HG03520 (cell line): Measurements from ENCODE around the gene DPAGT1.
A peak's percentile ranks its signal among the peaks of the same experiment; 100 is the strongest.

Experiments used
- ATAC-seq: cut with Tn5 transposase; IDR thresholded peaks from one replicate; pipeline ENCODE4 v1.9.1; 2021; ENCODE audit warnings: mild to moderate bottlenecking, moderate library complexity; ENCODE audit not compliant: unreplicated experiment

DPAGT1 gene

DNA sequence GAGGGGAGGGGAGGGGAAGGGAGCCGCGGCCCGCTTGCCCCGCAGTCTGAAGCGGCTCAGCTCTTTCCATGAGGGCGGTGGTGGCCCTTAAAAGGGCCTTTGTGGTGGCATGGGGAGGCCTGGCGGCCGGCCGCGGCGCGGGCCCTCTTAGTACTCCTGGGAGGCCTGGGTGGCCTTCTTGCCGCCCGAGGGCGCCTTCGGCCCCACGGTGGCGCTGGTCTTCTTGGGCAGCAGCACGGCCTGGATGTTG is 6.9 kb downstream of the DPAGT1 start:
- ATAC-seq, result peak; percentile 23

DNA sequence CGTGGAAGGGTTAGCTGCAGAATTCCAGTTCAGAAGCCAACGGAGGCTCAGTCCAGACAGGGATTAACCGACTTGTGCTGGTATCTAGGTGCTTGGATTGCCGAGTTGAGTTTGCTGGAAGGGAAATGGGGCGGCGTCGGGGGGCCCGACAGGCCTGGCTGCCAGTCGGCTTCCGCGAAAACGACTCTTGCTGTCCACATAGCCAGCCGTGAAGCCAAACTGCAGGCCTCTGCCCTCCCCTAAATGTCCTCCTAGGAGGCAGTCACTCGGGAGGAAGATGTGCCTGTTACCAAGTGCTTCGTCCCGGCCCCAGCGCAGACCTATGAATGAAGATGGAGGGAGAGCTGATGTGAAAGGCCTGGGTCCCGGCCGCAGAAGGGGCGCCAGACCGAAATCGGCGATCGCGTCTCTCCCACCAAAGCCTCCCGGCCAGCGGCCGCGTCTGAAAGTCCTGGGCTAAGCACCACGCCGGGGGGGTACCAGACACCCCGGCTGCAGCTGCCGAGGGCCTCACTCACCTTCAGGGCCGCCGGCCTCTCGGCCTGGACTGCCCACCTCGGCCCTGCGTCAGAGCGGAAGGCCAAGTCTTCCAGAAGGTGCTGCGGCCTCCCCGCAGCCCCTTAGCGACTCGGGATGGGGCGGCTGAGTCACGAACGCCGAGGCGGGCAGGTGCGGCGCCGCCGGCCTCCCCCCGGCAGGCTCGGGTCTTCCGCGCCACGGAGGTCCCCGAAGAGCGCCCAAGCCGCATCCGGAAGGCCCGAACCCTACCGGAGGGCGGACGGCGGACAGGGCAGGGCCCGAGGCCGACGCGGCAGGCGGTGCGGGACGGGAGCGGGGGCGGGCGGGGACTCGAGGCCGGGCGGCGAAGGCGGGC is 7.5 kb downstream of the DPAGT1 start:
- peak; percentile 4 for ATAC-seq

DNA sequence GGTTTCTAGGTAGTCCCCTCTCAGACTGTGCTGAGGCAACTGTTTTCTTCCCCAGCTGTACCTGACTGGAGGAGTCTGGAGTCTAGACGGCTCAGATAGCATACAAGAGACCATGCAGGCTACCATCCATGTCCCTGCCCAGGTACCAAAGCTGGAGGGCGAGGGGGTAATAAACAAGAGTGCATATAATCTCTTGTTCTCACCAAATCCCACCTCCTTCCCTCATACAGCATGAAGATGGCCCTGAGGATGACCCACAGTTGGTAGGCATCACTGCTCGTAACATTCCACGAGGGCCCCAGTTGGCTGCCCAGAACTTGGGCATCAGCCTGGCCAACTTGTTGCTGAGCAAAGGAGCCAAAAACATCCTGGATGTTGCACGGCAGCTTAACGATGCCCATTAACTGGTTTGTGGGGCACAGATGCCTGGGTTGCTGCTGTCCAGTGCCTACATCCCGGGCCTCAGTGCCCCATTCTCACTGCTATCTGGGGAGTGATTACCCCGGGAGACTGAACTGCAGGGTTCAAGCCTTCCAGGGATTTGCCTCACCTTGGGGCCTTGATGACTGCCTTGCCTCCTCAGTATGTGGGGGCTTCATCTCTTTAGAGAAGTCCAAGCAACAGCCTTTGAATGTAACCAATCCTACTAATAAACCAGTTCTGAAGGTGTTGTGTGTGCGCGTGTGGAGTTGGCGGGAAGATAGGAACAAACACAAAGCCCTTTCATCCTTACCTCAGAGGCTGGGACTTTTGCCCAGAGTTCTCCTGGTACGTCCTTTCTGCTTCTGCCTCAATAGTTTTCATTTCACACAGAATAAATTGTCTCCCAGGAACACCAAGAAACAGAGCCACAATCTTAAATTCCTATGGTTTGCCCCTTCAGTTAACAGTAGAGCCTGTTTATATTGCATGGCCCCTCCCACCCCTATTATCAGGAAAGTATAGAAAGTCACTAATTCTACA is 8.5 kb downstream of the DPAGT1 start:
- no peak for ATAC-seq

DNA sequence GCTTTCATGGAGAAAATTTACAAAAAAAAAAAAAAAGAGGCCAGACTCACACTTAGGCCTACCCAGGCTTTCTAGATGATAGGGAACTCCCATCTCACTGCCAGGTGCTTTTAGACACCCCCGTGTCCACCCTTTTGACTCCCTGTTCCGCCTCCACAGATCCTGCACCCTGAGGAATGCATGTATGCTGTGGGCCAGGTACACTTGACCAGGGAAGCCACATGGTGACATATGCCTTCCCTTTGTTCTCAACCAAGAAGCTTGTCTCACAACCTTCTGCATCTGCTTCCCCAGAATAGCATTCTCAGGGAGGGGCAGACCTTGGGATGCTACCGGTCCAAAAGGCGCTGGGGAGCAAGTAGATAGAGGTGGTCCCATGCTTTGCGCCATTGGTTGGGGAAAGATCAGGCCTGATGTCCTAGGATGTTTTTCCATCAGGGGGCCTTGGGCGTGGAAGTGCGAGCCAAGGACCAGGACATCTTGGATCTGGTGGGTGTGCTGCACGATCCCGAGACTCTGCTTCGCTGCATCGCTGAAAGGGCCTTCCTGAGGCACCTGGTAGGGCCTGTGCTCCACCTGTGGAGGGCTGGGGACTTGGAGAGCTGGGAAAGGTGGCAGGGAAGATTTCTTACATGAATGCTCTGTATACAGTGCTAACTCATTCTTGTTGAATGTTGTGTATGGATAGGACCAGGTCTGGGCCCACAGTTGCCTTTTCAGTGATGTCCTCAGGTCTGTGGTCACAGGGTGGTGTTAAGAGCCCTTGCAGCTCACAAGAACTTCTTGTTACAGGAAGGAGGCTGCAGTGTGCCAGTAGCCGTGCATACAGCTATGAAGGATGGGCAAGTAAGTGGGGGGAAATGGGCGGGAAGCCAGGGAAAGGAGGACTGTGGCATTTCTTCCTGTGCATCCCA is 9.4 kb downstream of the DPAGT1 start:
- ATAC-seq, result no peak

DNA sequence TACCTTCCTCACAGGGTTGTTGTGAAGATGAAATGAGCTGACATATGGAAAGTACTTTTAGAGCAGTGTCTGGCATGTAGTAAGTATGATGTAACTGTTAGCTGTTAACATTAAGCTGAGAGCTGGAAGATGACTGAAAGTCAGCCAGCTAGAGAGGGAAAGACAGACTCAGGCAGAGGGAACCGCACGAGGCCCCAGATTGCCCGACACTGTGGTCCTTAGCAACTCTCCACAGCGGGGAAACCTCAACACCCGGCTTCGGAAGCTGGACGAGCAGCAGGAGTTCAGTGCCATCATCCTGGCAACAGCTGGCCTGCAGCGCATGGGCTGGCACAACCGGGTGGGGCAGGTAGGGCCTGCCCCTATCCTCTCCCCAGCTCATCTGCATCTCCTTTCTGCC is 10.5 kb downstream of the DPAGT1 start:
- no peak for ATAC-seq

DNA sequence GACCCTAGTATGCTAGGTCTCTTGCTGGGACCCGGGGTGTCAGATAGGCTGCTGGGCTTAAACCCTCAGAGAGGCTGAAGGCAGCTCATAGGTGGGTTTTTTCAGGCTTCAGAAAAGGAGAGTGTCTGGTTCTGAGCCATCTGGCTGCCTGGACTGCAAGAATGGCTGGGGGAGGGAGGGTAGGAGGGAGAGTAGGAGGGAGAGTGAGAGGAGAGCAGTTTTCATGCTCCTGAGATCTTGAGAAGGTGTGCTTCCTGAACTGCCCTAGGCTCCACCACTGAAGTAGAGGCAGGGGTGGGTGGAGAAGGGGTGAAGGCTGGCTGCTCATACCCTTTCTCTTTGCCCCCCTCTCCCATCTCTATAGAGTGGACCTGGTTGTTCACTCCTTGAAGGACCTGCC is 12.3 kb downstream of the DPAGT1 start:
- no peak for ATAC-seq

DNA sequence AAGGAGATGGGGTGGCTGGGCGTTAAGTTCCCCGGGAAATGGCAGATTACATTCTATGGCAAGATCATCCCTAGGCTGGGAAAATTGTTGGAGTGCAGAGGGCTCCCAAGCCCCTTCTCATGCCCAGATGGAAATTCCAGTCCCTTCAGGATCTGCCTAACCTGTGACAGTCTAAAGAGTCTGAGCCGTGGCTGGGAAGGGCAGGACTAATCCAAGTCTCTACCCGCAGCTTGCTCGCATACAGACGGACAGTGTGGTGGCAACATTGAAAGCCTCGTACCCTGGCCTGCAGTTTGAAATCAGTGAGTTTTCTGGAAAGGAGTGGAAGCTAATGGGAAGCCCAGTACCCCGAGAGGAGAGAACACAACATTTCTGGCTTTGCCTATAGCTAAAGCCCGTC is 13.2 kb downstream of the DPAGT1 start:
- ATAC-seq, result no peak

DNA sequence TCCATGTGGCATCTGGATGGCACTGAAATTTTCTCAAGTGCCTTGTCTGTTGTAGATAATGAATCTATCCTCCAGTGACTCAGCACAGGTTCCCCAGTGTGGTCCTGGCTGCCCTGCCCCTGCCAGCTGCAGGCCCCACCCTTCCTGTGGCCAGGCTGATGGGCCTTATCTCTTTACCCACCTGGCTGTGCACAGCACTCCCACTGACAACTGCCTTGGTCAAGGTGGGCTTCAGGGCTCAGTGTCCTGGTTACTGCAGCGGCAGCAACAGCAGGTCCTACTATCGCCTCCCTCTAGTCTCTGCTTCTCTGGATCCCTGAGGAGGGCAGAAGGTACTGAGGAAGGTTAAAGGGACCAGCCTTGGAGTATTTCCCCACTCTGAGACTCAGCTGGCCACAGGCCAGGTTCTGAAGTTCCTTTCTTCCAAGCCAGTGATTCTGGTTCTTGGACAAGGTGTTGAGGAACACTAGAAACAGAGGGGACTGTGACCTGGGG is 13.9 kb downstream of the DPAGT1 start:
- ATAC-seq, result no peak

DNA sequence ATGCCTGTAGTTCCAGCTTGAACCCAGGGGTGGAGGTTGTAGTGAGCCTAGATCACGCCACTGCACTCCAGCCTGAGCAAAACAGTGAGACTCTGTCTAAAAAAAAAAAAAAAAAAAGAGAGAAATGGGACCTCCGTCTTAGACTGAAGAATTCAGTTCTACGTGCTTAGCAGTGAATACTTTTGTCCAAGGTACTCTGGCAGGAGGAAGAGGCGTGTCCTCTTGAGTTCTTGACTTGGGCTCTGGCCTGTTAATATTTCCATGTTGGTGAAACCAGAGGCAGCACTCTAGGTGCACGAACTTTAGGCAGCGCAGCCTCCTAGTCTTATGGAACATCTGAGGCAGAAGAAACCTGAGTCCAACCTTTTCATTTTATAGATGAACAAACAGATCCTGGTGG is 14.5 kb downstream of the DPAGT1 start:
- ATAC-seq, result no peak

DNA sequence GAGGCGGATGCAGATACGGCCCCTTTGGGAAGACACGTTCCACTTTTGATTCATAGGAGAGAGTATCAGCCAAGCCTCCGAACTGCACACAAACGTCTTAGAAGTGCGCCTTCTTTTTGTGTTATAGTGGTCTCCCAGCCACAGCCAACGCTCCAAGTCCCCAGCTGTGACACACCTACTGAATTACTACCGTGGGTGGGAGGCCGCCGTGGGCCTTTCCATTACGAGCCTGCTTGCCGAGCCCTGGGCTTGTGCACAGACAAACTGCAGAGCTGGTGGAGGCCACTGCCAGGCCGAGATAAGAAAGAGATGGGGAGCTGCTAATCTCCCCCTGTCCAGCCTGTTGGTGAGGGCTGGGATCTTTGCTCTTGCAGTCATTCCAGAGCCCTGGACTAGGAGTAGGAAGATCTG is 16.2 kb downstream of the DPAGT1 start:
- ATAC-seq, result peak; percentile 10

DNA sequence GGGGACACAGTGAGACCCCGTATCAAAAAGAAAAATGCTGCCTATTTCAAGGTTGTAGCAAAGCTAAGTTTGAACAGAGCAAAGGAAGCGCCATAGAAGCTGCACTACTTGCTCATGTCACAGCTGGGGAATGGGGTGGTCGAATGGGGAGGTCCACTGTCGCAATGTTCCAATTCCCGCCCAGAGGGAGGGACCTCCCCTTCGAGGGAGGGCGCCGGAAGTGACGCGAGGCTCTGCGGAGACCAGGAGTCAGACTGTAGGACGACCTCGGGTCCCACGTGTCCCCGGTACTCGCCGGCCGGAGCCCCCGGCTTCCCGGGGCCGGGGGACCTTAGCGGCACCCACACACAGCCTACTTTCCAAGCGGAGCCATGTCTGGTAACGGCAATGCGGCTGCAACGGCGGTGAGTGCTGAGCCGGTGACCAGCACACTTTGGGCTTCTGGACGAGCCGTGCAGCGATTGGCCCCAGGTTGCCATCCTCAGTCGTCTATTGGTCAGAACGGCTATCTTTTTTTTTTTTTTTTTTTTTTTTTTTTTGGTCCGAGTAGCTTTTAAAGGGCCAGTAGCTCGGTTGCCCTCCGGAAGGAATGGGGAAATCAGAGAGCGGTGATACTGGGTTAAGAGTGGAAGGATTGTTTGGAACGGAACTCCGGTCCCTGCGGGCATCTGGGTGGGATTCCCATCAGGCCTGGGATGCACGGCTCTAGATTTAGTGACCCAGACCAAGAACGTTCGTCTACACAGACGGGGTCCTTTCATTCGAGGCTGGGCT is 16.8 kb downstream of the DPAGT1 start, which contains the start of gene HMBS:
TSS of gene HMBS (plus strand) at position 219 of the 774 bp plus-strand sequence. CDS start at position 372, 153 bp downstream.
- peak; percentile 88 for ATAC-seq

DNA sequence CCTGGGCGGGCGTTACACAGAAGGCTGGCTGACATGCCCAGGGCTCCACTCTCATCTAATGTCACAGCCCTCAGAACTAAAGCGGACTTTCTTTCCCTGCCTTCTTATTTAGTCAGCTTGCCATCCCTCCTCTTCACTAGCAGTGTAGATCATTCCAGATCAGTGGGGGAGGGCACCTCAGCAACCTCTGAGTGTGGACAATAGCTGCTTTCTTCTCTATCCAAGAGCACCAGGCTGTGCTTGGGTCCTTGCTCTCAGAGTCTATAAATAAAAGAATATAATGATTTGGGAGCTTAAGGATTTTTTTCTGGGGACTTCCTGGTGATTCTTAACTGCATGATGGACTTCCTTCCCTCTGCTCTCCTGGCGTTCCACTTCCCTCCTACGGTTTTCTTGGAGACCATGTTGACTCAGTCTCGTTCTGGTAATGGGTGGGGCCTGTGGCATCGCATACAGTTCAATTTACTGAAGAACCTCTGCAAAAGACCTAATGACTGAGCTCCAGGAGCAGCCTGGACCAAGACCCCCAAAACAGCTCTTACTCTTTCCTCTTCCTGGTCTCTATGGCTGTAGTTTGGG is 19.9 kb downstream of the DPAGT1 start:
- ATAC-seq, result no peak

DNA sequence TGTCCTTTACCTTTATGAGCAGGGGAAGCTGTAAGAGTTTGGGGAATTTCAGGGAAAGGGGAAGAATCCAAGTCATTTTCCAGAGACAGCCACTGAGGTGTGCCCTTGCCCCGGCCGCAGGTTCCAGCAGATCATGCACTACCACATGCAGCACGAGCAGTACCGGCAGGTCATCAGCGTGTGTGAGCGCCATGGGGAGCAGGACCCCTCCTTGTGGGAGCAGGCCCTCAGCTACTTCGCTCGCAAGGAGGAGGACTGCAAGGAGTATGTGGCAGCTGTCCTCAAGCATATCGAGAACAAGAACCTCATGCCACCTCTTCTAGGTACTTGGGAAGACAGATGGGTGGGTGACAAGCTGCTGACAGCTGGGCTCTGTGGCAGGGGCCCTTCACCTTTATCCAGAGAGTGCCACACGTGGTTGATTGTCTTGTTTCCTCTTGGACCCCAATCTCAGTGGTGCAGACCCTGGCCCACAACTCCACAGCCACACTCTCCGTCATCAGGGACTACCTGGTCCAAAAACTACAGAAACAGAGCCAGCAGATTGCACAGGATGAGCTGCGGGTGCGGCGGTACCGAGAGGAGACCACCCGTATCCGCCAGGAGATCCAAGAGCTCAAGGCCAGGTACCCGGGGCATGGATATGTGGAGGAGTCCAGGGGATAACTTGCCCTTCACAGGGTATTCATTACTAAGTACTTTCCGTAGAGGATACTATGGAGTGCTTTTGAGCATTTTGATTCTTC is 22.8 kb downstream of the DPAGT1 start:
- no peak for ATAC-seq

DNA sequence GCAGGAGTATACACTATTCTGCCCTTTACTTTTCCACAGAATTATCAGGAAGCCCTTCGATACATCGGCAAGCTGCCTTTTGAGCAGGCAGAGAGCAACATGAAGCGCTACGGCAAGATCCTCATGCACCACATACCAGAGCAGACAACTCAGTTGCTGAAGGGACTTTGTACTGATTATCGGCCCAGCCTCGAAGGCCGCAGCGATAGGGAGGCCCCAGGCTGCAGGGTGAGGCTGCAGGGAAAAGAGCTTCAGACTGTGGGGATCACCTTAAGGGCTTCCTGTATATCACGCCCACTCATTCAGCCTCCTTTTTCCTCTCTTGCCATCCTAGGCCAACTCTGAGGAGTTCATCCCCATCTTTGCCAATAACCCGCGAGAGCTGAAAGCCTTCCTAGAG is 23.8 kb downstream of the DPAGT1 start:
- no peak for ATAC-seq

DNA sequence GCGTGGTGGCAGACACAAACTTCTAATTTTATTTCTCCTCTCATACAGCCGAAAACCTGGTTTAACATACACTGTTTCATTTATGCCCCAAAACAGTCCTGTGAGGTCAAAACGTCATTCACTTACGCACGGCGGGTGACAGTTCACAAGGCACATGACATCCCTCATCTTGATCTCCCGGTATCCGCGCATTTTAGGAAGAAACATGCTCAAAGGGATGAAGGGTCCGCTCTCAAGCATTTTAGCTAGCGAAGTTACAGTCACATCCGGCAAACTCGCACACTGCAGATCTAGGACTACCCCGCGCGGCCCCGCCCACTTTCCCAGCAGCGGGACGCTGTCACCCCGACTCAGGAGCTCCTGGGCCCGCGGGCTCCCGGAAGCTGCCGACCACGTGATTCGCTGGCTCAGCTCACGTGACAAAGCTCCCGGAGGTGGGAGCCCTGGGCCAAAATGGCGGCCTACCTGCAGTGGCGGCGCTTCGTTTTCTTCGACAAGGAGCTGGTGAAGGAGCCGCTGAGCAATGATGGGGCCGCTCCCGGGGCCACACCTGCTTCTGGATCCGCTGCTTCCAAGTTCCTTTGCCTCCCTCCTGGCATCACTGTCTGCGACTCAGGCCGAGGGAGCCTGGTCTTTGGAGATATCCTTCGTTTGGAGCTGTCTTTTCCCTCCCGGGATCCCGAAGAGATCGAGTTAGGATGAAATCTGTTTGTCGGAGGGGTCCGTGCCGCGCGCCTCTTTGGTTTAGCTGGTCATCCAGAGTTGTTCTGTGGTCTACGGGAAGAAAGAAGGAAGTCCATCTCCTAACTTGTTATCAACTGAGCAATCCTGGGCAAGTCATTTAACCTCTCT is 34.1 kb downstream of the DPAGT1 start, which contains the start of gene VPS11:
TSS of gene VPS11 (plus strand) at position 448 of the 852 bp plus-strand sequence. CDS start at position 454, 6 bp downstream.
- peak; percentile 83 for ATAC-seq

DNA sequence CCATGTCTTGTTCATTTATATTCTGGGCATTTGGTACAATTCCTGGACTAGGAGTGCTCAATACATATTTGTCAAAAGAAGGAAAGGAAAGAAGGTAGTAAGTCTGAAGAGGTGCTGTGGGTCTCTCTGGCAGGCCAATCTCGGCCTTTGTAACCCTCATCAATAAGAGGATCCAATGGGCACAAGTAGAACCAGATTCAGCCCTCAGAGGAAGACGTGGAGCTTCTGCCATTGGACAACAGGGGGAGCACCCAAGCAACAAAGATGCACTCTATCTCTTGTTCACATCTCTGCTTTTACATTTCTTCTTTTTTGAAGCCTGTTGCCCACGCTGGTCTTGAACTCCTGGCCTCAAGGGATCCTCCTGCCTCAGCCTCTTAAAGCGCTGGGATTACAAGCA is 36.3 kb downstream of the DPAGT1 start:
- no peak for ATAC-seq

DNA sequence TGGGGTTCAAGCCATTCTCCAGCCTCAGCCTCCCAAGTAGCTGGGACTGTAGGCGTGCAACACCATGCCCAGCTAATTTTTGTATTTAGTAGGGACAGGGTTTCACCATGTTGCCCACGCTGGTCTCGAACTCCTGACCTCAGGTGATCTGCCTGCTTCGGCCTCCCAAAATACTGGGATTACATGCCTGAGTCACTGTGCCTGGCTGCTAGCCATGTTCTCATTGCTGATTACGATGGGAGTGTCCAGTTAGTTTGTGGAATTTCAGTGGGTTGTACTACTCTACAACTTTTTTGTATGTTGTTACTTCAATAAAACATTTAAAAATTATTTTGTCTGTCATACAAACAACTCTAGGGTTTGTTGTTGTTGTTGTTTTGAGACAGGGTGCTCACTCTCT is 38.9 kb downstream of the DPAGT1 start:
- ATAC-seq, result no peak

DNA sequence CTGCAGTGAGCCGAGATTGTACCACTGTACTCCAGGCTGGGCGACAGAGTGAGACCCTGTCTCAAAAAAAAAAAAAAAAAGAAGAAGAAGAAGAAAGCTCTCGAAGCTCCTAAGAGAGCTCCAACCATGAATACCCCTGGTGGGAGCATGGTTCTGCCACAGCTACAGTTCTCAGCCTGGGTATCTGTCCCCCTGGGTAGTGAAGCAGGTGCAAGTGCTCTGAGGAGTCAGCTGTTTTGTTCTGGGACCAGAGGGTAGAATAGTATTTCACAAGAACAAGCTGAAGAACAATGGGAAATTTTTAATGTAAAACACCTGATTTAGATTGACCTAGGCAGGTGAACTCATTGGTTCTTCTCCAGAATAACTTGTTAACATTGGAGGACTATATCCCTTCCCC is 40.4 kb downstream of the DPAGT1 start:
- ATAC-seq, result no peak
